Skin of body (tissue), 2 donors: Measurements from ENCODE around the gene MAPT. TPM values are rescaled to one million over a fixed set of nuclear protein-coding genes. Genes with fewer than 3 reads are reported as not detected.

Experiments
- DNase-seq: peaks from one replicate; lab custom pipeline; 2025; lab: John Stamatoyannopoulos, UW
- total RNA-seq: library from RNA; depleted of rRNA; stranded (reverse); fragments of >200 nt; gene quantifications from one replicate; pipeline ENCODE4 v1.2.3, GENCODE V29; 2014

Gene MAPT
- total RNA-seq, result 4.8 TPM

GRCh38 chr17:45894022-45894784 lies at the start of gene MAPT:
MAPT (plus strand) TSS chr17:45894554; CDS start chr17:45962338, 67,784 bp downstream.
- peak; percentile 92 for DNase-seq

GRCh38 chr17:45844695-45845375 lies 49.5 kb upstream of the MAPT start, which contains the start of gene SPPL2C:
SPPL2C (plus strand) TSS chr17:45844881; CDS start chr17:45844907, 26 bp downstream.
- DNase-seq, result no peak

DNA sequence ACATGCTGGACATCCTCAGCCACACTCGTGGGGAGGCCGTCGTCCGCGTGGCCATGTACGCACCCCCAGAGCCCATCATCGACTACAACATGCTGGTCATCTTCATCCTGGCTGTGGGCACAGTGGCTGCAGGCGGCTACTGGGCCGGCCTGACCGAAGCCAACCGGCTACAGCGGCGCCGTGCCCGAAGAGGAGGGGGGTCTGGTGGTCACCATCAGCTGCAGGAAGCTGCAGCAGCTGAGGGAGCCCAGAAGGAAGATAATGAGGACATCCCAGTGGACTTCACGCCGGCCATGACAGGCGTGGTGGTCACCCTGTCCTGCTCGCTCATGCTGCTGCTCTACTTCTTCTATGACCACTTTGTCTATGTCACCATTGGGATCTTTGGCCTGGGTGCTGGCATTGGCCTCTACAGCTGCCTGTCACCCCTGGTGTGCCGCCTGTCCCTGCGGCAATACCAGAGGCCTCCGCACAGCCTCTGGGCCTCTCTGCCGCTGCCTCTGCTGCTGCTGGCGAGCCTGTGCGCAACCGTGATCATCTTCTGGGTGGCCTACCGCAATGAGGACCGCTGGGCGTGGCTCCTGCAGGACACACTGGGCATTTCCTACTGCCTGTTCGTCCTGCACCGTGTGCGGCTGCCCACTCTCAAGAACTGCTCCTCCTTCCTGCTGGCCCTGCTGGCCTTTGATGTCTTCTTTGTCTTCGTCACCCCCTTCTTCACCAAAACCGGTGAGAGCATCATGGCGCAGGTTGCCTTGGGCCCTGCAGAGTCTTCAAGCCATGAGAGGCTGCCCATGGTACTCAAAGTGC lies 48.8 kb upstream of the MAPT start:
- DNase-seq, result no peak

- DNase-seq, result no peak
These were observed 48.1 kb upstream of the MAPT start for GRCh38 chr17:45846223-45846622.

GRCh38 chr17:45846646-45847045 lies 47.7 kb upstream of the MAPT start:
- DNase-seq, result no peak

DNA sequence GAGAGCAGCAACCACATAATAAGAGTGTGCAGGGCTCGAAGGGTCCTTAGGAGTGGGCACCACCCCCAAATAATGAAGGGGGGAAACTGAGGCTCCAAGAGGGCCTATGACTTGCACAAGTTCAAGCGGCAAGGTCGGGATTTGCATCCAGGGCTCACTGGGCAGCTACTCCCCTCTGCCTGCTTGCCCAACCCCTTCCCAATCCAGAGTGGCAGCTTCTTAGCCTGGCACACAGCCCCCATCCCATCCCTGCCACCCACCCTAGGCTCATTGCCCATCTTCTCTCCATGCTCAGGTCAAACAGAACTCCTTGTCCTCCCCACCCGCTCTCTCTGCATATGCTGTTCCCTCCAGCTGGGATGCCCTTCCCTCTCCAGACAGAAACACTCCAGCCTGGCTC lies 47.3 kb upstream of the MAPT start:
- no peak for DNase-seq

DNA sequence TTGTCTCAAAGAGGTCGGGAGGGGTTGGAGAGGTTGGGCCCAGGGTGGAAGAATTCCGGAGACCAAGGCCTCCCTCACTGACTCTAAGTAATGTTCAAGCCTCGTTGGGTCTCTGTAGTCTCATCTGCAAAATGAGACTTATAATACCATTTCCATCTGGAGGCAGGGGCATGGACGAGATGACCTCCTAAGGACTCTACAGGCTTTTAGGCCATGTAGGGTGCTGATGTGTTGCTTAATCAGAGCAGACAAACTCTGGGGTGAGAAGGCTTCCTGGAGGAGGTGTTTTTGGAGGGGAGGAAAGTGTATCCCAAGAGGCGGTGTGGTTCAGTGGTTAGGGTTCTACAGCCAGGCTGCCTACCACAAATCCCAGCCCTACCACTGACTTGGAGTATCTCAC lies 46.6 kb upstream of the MAPT start:
- DNase-seq, result no peak

DNA sequence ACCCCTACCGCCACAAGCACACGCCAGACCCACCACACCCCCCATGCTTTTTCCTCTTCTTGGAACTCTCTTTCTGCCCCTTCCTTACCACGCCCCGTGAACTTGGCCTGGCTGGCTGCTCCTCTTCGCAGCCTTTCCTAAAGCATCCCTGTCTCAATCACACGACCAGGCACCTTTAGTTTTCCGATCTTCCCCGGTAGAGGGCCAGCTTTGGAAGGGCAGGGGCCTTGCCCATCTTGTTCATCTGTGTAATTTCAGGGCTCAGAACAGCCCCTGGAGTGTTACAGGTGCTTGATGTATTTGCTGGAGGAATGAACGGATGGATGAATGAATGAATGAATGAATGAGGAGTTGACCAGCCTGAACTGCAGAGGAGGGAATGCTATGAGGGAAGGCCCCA lies 45.9 kb upstream of the MAPT start:
- no peak for DNase-seq

GRCh38 chr17:45848868-45849535 lies 45.4 kb upstream of the MAPT start:
- DNase-seq, result no peak

DNA sequence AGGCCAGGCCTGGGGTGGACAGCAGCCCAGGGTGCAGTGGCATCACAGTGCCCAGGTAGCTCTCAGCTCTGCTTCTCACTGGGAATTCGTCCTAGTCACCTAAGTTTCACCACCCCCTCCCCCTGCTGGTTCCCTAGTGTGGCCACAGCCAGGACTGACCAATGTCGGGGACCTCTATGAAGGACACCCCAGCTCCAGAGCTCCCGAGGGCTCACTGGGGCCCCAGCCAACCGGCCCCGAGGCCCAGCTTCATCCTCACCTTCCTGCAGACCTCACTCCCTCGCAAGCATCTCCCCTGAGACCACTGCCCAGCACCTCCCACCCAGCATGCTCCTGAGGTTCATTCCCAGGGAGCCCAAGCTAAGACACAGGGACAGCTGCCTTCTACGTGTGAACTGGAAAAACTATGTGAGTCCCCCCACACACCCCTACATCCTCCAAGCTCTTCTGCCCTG lies 44.8 kb upstream of the MAPT start:
- no peak for DNase-seq

GRCh38 chr17:45850011-45850410 lies 44.3 kb upstream of the MAPT start:
- DNase-seq, result no peak

- no peak for DNase-seq
These were observed 43.9 kb upstream of the MAPT start for GRCh38 chr17:45850468-45850867.

DNA sequence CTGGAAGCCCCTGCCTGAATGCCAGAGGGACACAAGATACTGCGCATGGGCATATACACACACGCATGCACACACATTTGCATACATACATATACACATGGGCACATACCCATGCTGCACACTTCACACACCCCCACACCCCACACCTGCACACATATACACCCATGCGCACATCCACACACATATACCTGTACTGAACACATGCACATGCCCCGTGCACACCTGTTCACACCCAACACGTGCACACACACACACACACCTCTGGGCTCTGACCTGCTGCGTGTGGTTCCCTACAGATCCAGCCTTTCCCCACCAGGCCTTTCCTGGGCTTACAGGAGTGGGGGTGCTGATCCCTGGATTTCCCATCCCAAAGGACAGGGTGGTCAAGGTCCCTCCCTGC lies 43.3 kb upstream of the MAPT start:
- no peak for DNase-seq

DNA sequence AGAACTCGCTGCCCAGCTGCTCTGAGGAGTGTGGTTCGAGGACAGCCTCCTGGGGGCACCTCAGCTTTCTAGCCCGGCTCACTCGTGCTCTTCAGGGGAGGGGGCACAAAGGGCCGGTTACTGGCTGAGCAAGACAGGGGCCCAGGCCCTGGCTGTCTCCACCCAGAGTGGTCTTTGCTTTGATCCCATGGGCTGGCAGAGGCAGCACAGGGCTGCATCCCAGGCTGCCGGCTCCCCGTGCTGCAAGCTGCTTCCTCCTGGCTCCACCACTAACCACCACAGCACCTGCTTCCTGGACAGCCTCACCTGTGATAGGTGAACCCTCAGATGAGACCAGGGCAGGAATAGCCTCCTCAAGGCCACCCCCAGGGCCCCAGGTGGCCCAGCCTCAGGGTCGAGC lies 42.9 kb upstream of the MAPT start:
- no peak for DNase-seq

DNA sequence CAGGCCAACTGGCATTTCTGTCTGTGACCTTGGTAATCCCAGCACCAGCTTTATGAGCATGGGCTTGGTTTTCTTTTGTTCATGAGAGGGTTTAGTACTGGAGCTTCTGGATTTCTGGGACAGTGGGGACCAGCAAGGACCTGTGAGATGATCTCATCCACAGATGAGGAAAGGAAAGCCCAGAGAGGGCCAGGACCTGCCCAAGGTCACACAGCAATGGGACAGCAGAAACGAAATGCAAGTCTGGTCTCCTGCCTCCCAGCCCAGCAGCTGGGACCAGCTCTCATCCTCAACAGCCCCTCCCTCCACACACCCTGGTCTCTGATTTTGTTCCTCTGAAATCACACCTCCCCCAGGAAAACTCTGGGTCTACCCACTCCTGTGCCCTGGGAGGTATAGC lies 42.5 kb upstream of the MAPT start:
- DNase-seq, result no peak

GRCh38 chr17:45852535-45853297 lies 41.6 kb upstream of the MAPT start:
- no peak for DNase-seq

DNA sequence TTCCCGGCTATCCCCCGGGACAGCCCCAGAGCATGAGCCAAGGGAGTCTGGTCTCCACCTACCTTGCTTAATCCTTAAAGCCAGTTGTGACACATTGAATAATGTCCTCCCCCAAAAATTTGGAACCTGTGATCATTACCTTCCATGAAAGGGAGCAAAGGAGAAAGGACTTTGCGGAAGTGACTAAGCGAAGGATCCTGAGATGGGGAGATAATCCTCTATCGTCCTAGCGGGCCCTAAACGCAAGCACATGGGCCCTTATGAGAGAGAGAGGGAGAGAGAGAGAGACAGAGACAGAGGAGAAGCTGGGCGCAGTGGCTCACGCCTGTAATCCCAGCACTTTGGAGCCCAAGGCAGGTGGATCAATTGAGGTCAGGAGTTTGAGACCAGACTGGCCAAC lies 40.1 kb upstream of the MAPT start:
- DNase-seq, result no peak

GRCh38 chr17:45855691-45856336 lies 38.5 kb upstream of the MAPT start:
- DNase-seq, result no peak

GRCh38 chr17:45857977-45858708 lies 36.2 kb upstream of the MAPT start:
- no peak for DNase-seq

DNA sequence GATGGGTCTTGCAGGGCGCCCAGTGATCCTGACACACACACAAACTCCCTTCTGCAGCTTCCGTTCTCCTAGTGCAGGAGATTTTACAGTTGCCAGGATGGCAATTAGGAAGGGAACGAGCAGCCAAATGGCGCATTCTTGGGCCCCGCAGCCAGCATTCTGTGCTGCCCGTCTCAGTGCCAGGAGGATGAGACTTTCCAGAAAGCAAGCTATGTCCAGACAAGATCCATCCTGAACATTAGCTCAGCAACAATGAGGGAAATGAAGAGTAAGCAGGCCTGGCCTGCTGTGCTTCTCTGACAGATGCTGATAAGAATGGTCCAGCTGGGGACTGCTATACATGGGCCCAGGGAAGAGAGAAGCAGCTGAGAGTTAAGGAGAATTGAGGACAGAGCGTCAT lies 33.2 kb upstream of the MAPT start:
- no peak for DNase-seq
